Heart left ventricle (tissue), 13 donors: ENCODE measurements around the gene TRPM1.

Experiments used
- CTCF ChIP-seq, 12 donors: fragments of 200-600 bp; sonication (generic) in 4 of 12; IDR thresholded peaks; one replicate each; pipeline versions ENCODE4 v1.5.0 to v1.8.0; 2018 to 2022; ENCODE audit warnings: antibody characterized with exemption in 12 of 12, mild to moderate bottlenecking in 5 of 12
- POLR2A ChIP-seq, 2 donors: fragments of 450-650 bp; IDR thresholded peaks; one replicate each; pipeline ENCODE4 v1.6.1; 2017; ENCODE audit warnings: antibody characterized with exemption in 2 of 2, mild to moderate bottlenecking in 2 of 2, moderate library complexity in 2 of 2
- donor health status: ischemic (EF 13 %, LVEDD 7.1; RV severe dilation, severe dysfunction).
- donor health status: DM: no; HTN: yes; CAD: no.
- donor health status: DM: no; HTN: no; CAD: no.
- donor health status: ischemic (EF 25% LVEDD 6.9; RV normal size, moderate dysfunction).
- donor health status: ischemic (EF 25% LVEDD 5.7; RV mildly dilated, moderate dysfunction).
- donor health status: ischemic (EF 35%, LVEDD 5.7; RV mildly dilated, moderate dysfunction).
- donor health status: nonischemic (EF 11% LVEDD 7.7; RV severe dilation, severe dysfunction).
- donor health status: DM: yes; HTN: yes; CAD: no.
- donor health status: PGD.
- donor health status: ischemic (EF 29% LVEDD 5.4; RV normal size, mild dysfunction).
- donor health status: nonischemic (EF 23%, LVEDD 6.1; RV moderate dilation, normal function).

GRCh38 chr15:31020542-31020941 lies 81.0 kb downstream of the TRPM1 start:
- TF ChIP-seq CTCF (IDR thresholded peaks at IDR 0.05), result no peak
- TF ChIP-seq POLR2A (IDR thresholded peaks at IDR 0.05), result no peak
